Measurements from ENCODE around the gene PIKFYVE. TPM values are rescaled to one million over a fixed set of nuclear protein-coding genes. Genes with fewer than 3 reads are reported as not detected.
A peak's percentile ranks its signal among the peaks of the same experiment; 100 is the strongest.

The PIKFYVE gene
- total and polyA plus RNA-seq, 2 donors (not counting 1 experiment from before 2014, with no cell fraction given), result 23.8 to 40.1 TPM

- no peak for TF ChIP-seq CTCF (conservative IDR thresholded peaks at IDR 0.05 in 1 of 2, IDR thresholded peaks at IDR 0.05 in 1 of 2; ENCODE audit: low read depth in 1 of 2, low read length in 2 of 2)
- no peak for TF ChIP-seq EZH2 (IDR thresholded peaks at IDR 0.05; ENCODE audit: low read length, missing control alignments)
- H3K9ac ChIP-seq (ENCODE audit: insufficient read depth, low read length), result no peak overlapping the region
- no peak overlapping the region for H3K4me3 ChIP-seq (replicated peaks in 1 of 4; ENCODE audit: control extremely low read depth in 1 of 4, insufficient read depth in 1 of 4, low read depth in 3 of 4, low read length in 4 of 4)
- no peaks in the 10 kb centered on the region for H3K4me1 ChIP-seq (ENCODE audit: control insufficient read depth, extremely low read depth, insufficient read depth, low read length)
- H3K27me3 ChIP-seq (ENCODE audit: control insufficient read depth, insufficient read depth, low read length), result no peaks in the 10 kb centered on the region
- H4K20me1 ChIP-seq (ENCODE audit: control insufficient read depth, extremely low read depth, insufficient read depth, low read length), result no peaks in the 10 kb centered on the region
- no peaks in the 10 kb centered on the region for H3K36me3 ChIP-seq (ENCODE audit: control insufficient read depth, insufficient read depth, low read length)
- no peak overlapping the region for H2AFZ ChIP-seq (ENCODE audit: low read length)
- H3K79me2 ChIP-seq (ENCODE audit: control insufficient read depth, insufficient read depth, low read length), result no peaks in the 10 kb centered on the region
- H3K9me3 ChIP-seq (ENCODE audit: control insufficient read depth, insufficient read depth, low read depth, low read length), result no peaks in the 10 kb centered on the region
- H3K4me2 ChIP-seq (ENCODE audit: extremely low read depth, insufficient read depth, low read length), result no peak overlapping the region
- H3K27ac ChIP-seq (ENCODE audit: insufficient read depth, low read length), result no peak overlapping the region
- peak in 1 of 2 donors; percentile 32 for DNase-seq (ENCODE audit: low read depth in 2 of 2)
Measured at GRCh38 chr2:208224802-208225201, 41.3 kb upstream of the PIKFYVE start.

GRCh38 chr2:208227581-208228232, 38.3 kb upstream of the PIKFYVE start:
- H3K27me3 ChIP-seq (ENCODE audit: control insufficient read depth, insufficient read depth, low read length), result no peaks in the 10 kb centered on the region
- H3K36me3 ChIP-seq (ENCODE audit: control insufficient read depth, insufficient read depth, low read length), result no peaks in the 10 kb centered on the region
- DNase-seq (ENCODE audit: low read depth in 2 of 2), result no peak
- H3K9me3 ChIP-seq (ENCODE audit: control insufficient read depth, insufficient read depth, low read depth, low read length), result no peaks in the 10 kb centered on the region
- H4K20me1 ChIP-seq (ENCODE audit: control insufficient read depth, extremely low read depth, insufficient read depth, low read length), result no peaks in the 10 kb centered on the region
- TF ChIP-seq CTCF (conservative IDR thresholded peaks at IDR 0.05 in 1 of 2, IDR thresholded peaks at IDR 0.05 in 1 of 2; ENCODE audit: low read depth in 1 of 2, low read length in 2 of 2) (no peak), EZH2 (IDR thresholded peaks at IDR 0.05; ENCODE audit: low read length, missing control alignments) (no peak)
- no peak overlapping the region for H3K9ac ChIP-seq (ENCODE audit: insufficient read depth, low read length)
- H3K4me3 ChIP-seq (replicated peaks in 1 of 4; ENCODE audit: control extremely low read depth in 1 of 4, insufficient read depth in 1 of 4, low read depth in 3 of 4, low read length in 4 of 4), result no peak overlapping the region
- H2AFZ ChIP-seq (ENCODE audit: low read length), result no peak overlapping the region
- H3K79me2 ChIP-seq (ENCODE audit: control insufficient read depth, insufficient read depth, low read length), result no peaks in the 10 kb centered on the region
- H3K27ac ChIP-seq (ENCODE audit: insufficient read depth, low read length), result no peak overlapping the region
- H3K4me2 ChIP-seq (ENCODE audit: extremely low read depth, insufficient read depth, low read length), result no peak overlapping the region
- no peaks in the 10 kb centered on the region for H3K4me1 ChIP-seq (ENCODE audit: control insufficient read depth, extremely low read depth, insufficient read depth, low read length)

DNA sequence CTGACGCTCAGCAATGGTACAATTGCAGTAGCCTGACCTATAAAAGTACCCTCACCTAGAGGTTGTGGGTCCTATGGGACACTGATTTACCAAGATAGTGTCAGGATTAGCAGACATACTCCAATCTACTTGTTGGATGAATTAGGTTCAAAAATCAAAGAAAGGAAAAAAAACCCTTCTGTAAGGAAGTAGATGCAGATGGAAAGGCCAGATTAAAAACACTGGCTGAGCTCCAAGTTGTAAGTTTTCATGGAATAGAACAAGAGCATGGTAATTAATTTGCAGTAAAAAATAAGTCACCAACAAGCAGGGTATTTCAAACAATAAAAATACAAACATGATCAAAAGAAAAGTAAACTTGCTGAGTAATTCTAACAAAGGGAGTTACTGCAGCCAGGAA, 37.6 kb upstream of the PIKFYVE start:
- Histone ChIP-seq H3K9me3 (ENCODE audit: control insufficient read depth, insufficient read depth, low read depth, low read length) (no peaks in the 10 kb centered on the region), H3K4me3 (replicated peaks in 1 of 4; ENCODE audit: control extremely low read depth in 1 of 4, insufficient read depth in 1 of 4, low read depth in 3 of 4, low read length in 4 of 4) (no peak overlapping the region), H3K27me3 (ENCODE audit: control insufficient read depth, insufficient read depth, low read length) (no peaks in the 10 kb centered on the region), H3K27ac (ENCODE audit: insufficient read depth, low read length) (no peak overlapping the region), H4K20me1 (ENCODE audit: control insufficient read depth, extremely low read depth, insufficient read depth, low read length) (no peaks in the 10 kb centered on the region), H2AFZ (ENCODE audit: low read length) (no peak overlapping the region), H3K79me2 (ENCODE audit: control insufficient read depth, insufficient read depth, low read length) (no peaks in the 10 kb centered on the region), H3K9ac (ENCODE audit: insufficient read depth, low read length) (no peak overlapping the region), H3K36me3 (ENCODE audit: control insufficient read depth, insufficient read depth, low read length) (no peaks in the 10 kb centered on the region), H3K4me1 (ENCODE audit: control insufficient read depth, extremely low read depth, insufficient read depth, low read length) (no peaks in the 10 kb centered on the region), H3K4me2 (ENCODE audit: extremely low read depth, insufficient read depth, low read length) (no peak overlapping the region)
- no peak for TF ChIP-seq CTCF (conservative IDR thresholded peaks at IDR 0.05 in 1 of 2, IDR thresholded peaks at IDR 0.05 in 1 of 2; ENCODE audit: low read depth in 1 of 2, low read length in 2 of 2)
- TF ChIP-seq EZH2 (IDR thresholded peaks at IDR 0.05; ENCODE audit: low read length, missing control alignments), result no peak
- DNase-seq (ENCODE audit: low read depth in 2 of 2), result no peak

Measured in fibroblast of lung (primary cell).